Uterus (tissue), 2 donors: ENCODE measurements around the gene CCNL2.

Source experiments
- CTCF ChIP-seq, 4 experiments: fragments of 200-600 bp in 2 of 4; fragments of 450-650 bp in 2 of 4; sonication (generic) in 2 of 4; IDR thresholded peaks; one replicate each; pipeline ENCODE4 v1.5.1; 2016 to 2019; ENCODE audit warnings: antibody characterized with exemption in 4 of 4, mild to moderate bottlenecking in 2 of 4, moderate library complexity in 1 of 4
- POLR2A ChIP-seq, 2 donors: fragments of 450-650 bp; IDR thresholded peaks; one replicate each; pipeline ENCODE4 v1.6.1; 2016; ENCODE audit warnings: antibody characterized with exemption in 2 of 2, mild to moderate bottlenecking in 1 of 2, moderate library complexity in 1 of 2

GRCh38 chr1:1348420-1349255 is 50.5 kb downstream of the CCNL2 start:
- TF ChIP-seq CTCF (IDR thresholded peaks at IDR 0.05) (no peak), POLR2A (IDR thresholded peaks at IDR 0.05) (no peak)
